ENCODE measurements around the gene AKR1C1. TPM values are rescaled to one million over a fixed set of nuclear protein-coding genes. Genes with fewer than 3 reads are reported as not detected.

The AKR1C1 gene
- total and polyA plus RNA-seq, 2 donors (not counting 3 experiments of a cell fraction or from before 2014, with no cell fraction given): 1.5 to 5.5 TPM

GRCh38 chr10:4981722-4982471 is 18.7 kb downstream of the AKR1C1 start:
- Histone ChIP-seq H3K9me1 (replicated peaks; ENCODE audit: control insufficient read depth, extremely low read depth, insufficient read depth, low read length) (no peaks in the 10 kb centered on the region), H3K27ac (ENCODE audit: insufficient read depth, low read depth, low read length) (no peak overlapping the region), H3K79me2 (ENCODE audit: control insufficient read depth, insufficient read depth, low read length) (no peaks in the 10 kb centered on the region), H4K20me1 (replicated peaks; ENCODE audit: control insufficient read depth, extremely low read depth, insufficient read depth, low read length) (no peaks in the 10 kb centered on the region), H3K36me3 (ENCODE audit: control insufficient read depth in 2 of 2, extremely low read depth in 1 of 2, insufficient read depth in 2 of 2, low read length in 2 of 2) (no peaks in the 10 kb centered on the region), H3K9ac (replicated peaks; ENCODE audit: extremely low read depth, insufficient read depth, low read length) (no peak overlapping the region), H3K9me3 (replicated peaks; ENCODE audit: control insufficient read depth, insufficient read depth, low read length) (no peaks in the 10 kb centered on the region), H3K4me1 (ENCODE audit: control insufficient read depth, extremely low read depth, insufficient read depth, low read length) (peaks cover 3% of the 10 kb centered on the region), H3K4me3 (replicated peaks in 1 of 3; ENCODE audit: insufficient read depth in 1 of 3, low read depth in 1 of 3, low read length in 3 of 3) (no peak overlapping the region), H3K27me3 (ENCODE audit: control insufficient read depth in 2 of 2, insufficient read depth in 2 of 2, low read length in 2 of 2) (peaks cover 0 to 3% of the 10 kb centered on the region in 2 experiments), H3K4me2 (ENCODE audit: insufficient read depth, low read length) (no peak overlapping the region), H2AFZ (ENCODE audit: low read depth, low read length) (peak overlapping the region; percentile 68)
- ChIA-PET CTCF (interaction anchor here (0.9 to 4.9 kb wide), 7 partner anchors 26 to 167 kb away, joined by 3 to 136 read pairs (median 5); no protein-coding TSS in a partner anchor), POLR2A (no interaction called here)
- DNase-seq (ENCODE audit: low read depth, low spot score) (peak; percentile 62), FAIRE-seq (peak; percentile 33)
- dilution Hi-C loops (cut with MboI; ENCODE audit: extremely low pct_ligation_motif_present, low sequenced_read_pairs): no loop called here
- no peak for TF ChIP-seq EZH2 (IDR thresholded peaks at IDR 0.05; ENCODE audit: borderline replicate concordance, low read depth, low read length, severe bottlenecking)
- peak; percentile 48 to 50 for TF ChIP-seq CTCF (IDR thresholded peaks at IDR 0.05; ENCODE audit: extremely low read depth in 1 of 2, insufficient read depth in 1 of 2, low read depth in 1 of 2, low read length in 2 of 2)
- no TSS peak for BruUV-seq (replicated peaks)
- intact Hi-C loops (cut with micrococcal nuclease): loop anchor here (1.0 kb wide), 2 partner anchors 113 to 133 kb away; no protein-coding TSS in a partner anchor

GRCh38 chr10:4982764-4983226 is 19.6 kb downstream of the AKR1C1 start:
- no peaks in the 10 kb centered on the region for H3K36me3 ChIP-seq (ENCODE audit: control insufficient read depth in 2 of 2, extremely low read depth in 1 of 2, insufficient read depth in 2 of 2, low read length in 2 of 2)
- POLR2A ChIA-PET: no interaction called here
- H3K9me3 ChIP-seq (replicated peaks; ENCODE audit: control insufficient read depth, insufficient read depth, low read length): no peaks in the 10 kb centered on the region
- H4K20me1 ChIP-seq (replicated peaks; ENCODE audit: control insufficient read depth, extremely low read depth, insufficient read depth, low read length): no peaks in the 10 kb centered on the region
- DNase-seq (ENCODE audit: low read depth, low spot score) (no peak), FAIRE-seq (no peak)
- intact Hi-C loops (cut with micrococcal nuclease): loop anchor here (1.0 kb wide), 2 partner anchors 113 to 133 kb away; no protein-coding TSS in a partner anchor
- dilution Hi-C loops (cut with MboI; ENCODE audit: extremely low pct_ligation_motif_present, low sequenced_read_pairs): no loop called here
- no peak overlapping the region for H3K4me3 ChIP-seq (replicated peaks in 1 of 3; ENCODE audit: insufficient read depth in 1 of 3, low read depth in 1 of 3, low read length in 3 of 3)
- no peak overlapping the region for H2AFZ ChIP-seq (ENCODE audit: low read depth, low read length)
- peaks cover 3% of the 10 kb centered on the region for H3K4me1 ChIP-seq (ENCODE audit: control insufficient read depth, extremely low read depth, insufficient read depth, low read length)
- no peaks in the 10 kb centered on the region for H3K79me2 ChIP-seq (ENCODE audit: control insufficient read depth, insufficient read depth, low read length)
- no peak for TF ChIP-seq POLR2A (IDR thresholded peaks at IDR 0.05; ENCODE audit: low read depth, low read length)
- no peak for TF ChIP-seq FOS (IDR thresholded peaks at IDR 0.05; ENCODE audit: borderline replicate concordance, insufficient read depth, low read length)
- no peak for TF ChIP-seq EZH2 (IDR thresholded peaks at IDR 0.05; ENCODE audit: borderline replicate concordance, low read depth, low read length, severe bottlenecking)
- TF ChIP-seq POLR2AphosphoS5 (IDR thresholded peaks at IDR 0.05; ENCODE audit: insufficient read depth, low read depth, low read length): no peak
- no peak for TF ChIP-seq JUN (IDR thresholded peaks at IDR 0.05; ENCODE audit: borderline replicate concordance, insufficient read depth, insufficient read length, low read depth)
- no peak for TF ChIP-seq MAX (IDR thresholded peaks at IDR 0.05; ENCODE audit: insufficient read depth, insufficient read length)
- TF ChIP-seq MYC (IDR thresholded peaks at IDR 0.05; ENCODE audit: low read depth, low read length): no peak
- no peak for TF ChIP-seq GATA2 (IDR thresholded peaks at IDR 0.05; ENCODE audit: insufficient read depth, insufficient read length, low read depth, low read length)
- CTCF ChIA-PET: interaction anchor here (1.1 to 4.9 kb wide), 5 partner anchors 27 to 168 kb away, joined by 4 to 136 read pairs (median 5); no protein-coding TSS in a partner anchor
- H3K9me1 ChIP-seq (replicated peaks; ENCODE audit: control insufficient read depth, extremely low read depth, insufficient read depth, low read length): no peaks in the 10 kb centered on the region
- BruUV-seq (replicated peaks): no TSS peak
- H3K27me3 ChIP-seq (ENCODE audit: control insufficient read depth in 2 of 2, insufficient read depth in 2 of 2, low read length in 2 of 2): peaks cover 0 to 3% of the 10 kb centered on the region in 2 experiments
- H3K4me2 ChIP-seq (ENCODE audit: insufficient read depth, low read length): no peak overlapping the region
- H3K9ac ChIP-seq (replicated peaks; ENCODE audit: extremely low read depth, insufficient read depth, low read length): no peak overlapping the region
- H3K27ac ChIP-seq (ENCODE audit: insufficient read depth, low read depth, low read length): no peak overlapping the region
